ENCODE data around the gene DDX28. TPM values are rescaled to one million over a fixed set of nuclear protein-coding genes. Genes with fewer than 3 reads are reported as not detected.
A peak's percentile ranks its signal among the peaks of the same experiment; 100 is the strongest.

DDX28 gene, protein sequence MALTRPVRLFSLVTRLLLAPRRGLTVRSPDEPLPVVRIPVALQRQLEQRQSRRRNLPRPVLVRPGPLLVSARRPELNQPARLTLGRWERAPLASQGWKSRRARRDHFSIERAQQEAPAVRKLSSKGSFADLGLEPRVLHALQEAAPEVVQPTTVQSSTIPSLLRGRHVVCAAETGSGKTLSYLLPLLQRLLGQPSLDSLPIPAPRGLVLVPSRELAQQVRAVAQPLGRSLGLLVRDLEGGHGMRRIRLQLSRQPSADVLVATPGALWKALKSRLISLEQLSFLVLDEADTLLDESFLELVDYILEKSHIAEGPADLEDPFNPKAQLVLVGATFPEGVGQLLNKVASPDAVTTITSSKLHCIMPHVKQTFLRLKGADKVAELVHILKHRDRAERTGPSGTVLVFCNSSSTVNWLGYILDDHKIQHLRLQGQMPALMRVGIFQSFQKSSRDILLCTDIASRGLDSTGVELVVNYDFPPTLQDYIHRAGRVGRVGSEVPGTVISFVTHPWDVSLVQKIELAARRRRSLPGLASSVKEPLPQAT
- total RNA-seq (2012; rRNA removed) (8.9 and 10.0 TPM in 2 replicates), polyA plus RNA-seq (2012; rRNA removed) (9.0 and 9.2 TPM in 2 replicates), Bru-seq, nascent RNA (percentile 48 among the genes with signal in this experiment), BruChase-seq, experiment 1, labeled RNA remaining after a 6-hour chase (percentile 32 among the genes with signal in this experiment), BruChase-seq, experiment 2, labeled RNA remaining after a 2-hour chase (percentile 37 among the genes with signal in this experiment)
- polyA plus RNA-seq (2012; cell fraction: cytosol; rRNA removed): 7.3 and 7.9 TPM in 2 replicates
- 3.4 and 5.0 TPM in 2 replicates for polyA plus RNA-seq (2012; cell fraction: nucleus; rRNA removed; ENCODE audit: low replicate concordance)
- long read RNA-seq, transcript DDX28-201 (1 exons, 2,169 nt): major isoform, 9 of 9 reads
- long read RNA-seq, partial matches to known transcripts: 0 of 9 reads
- long read RNA-seq, other reads (novel, unspliced or antisense): 0 of 9 reads

DNA sequence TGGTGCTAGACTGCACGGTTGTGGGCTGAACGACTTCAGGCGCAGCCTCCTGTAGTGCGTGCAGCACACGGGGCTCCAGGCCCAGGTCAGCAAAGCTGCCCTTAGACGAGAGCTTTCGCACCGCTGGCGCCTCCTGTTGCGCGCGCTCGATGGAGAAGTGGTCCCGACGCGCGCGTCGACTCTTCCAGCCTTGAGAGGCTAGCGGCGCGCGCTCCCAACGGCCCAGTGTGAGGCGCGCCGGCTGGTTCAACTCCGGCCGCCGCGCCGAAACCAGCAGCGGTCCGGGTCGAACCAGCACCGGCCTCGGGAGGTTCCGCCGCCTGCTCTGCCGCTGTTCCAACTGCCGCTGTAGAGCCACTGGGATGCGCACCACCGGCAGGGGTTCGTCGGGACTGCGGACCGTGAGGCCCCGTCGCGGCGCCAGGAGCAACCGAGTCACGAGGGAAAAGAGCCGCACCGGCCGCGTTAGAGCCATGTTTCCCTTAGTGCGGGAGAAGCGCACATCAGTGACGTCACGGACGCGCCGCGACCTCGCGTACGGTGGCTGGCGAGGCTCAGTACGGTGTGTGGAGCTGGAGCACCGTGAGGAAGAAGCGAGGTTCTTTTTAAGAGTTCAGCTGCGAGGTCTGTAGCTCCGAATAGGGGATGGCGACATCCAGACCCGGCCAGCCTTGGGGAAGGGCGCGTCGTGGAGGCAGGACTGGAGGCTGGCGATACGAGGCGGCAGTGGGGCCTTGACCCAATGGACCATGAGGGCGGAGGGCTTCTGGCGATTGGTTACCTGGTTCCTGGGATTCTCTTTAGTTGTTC is at the start of gene DDX28, which contains the start of gene DUS2:
TSS of gene DDX28 (minus strand) at position 505 of the 810 bp plus-strand sequence. CDS start at position 475, 30 bp downstream.
TSS of gene DUS2 (plus strand) at position 557 of the 810 bp plus-strand sequence. CDS start 14,740 bp downstream, outside the sequence.
- peak within 1 kb of the TSS; percentile 98 for H3K4ac ChIP-seq (ENCODE audit: low read depth, low read length)
- H2BK15ac ChIP-seq (ENCODE audit: low read depth, low read length): peak within 1 kb of the TSS; percentile 60; the same call in 1 of the 3 replicates
- dilution Hi-C loops (cut with HindIII; ENCODE audit: low sequenced_read_pairs, unreplicated experiment) (no loop called here), in situ Hi-C loops (cut with MboI; ENCODE audit: low sequenced_read_pairs) (no loop called here), intact Hi-C loops (cut with micrococcal nuclease) (no loop called here)
- ATAC-seq (ENCODE audit: low read depth) (peak; percentile 97), DNase-seq (peak; percentile 91)
- H4K8ac ChIP-seq (ENCODE audit: low read depth in 2 of 2, low read length in 2 of 2): peak within 1 kb of the TSS; percentile 88 to 98
- peak within 1 kb of the TSS; percentile 83 for H3K27ac ChIP-seq (ENCODE audit: insufficient read depth, low read length)
- H3K27me3 ChIP-seq (ENCODE audit: control insufficient read depth, insufficient read depth, low read length): no peaks in the 10 kb centered on the region
- peak within 1 kb of the TSS; percentile 78; the same call in 1 of the 2 replicates for H2BK120ac ChIP-seq (ENCODE audit: low read depth, low read length)
- H3K56ac ChIP-seq (ENCODE audit: extremely low read depth, insufficient read depth, low read length): peak within 1 kb of the TSS; percentile 94
- H3K4me2 ChIP-seq (ENCODE audit: low read depth, low read length): peak within 1 kb of the TSS; percentile 93
- H2BK5ac ChIP-seq (ENCODE audit: low read depth, low read length, poor library complexity, severe bottlenecking): peak within 1 kb of the TSS; percentile 80
- no TSS peak for BruUV-seq (replicated peaks)
- peak within 1 kb of the TSS; percentile 96 for H4K91ac ChIP-seq (ENCODE audit: insufficient read depth, low read depth, low read length)
- no peak within 1 kb of the TSS for H2BK20ac ChIP-seq (ENCODE audit: low read depth, low read length)
- peak within 1 kb of the TSS; percentile 98 for H4K5ac ChIP-seq (ENCODE audit: low read depth, low read length)
- H2AFZ ChIP-seq (replicated peaks; ENCODE audit: low read length, poor library complexity): peak within 1 kb of the TSS; percentile 100
- H3K9me1 ChIP-seq (ENCODE audit: insufficient read depth, low read length): peaks cover 5% of the 10 kb centered on the region
- H2AK9ac ChIP-seq (replicated peaks; ENCODE audit: low read depth, low read length, poor library complexity): peak within 1 kb of the TSS; percentile 98
- ChIA-PET CTCF (interaction anchor here (1.4 kb wide), 1 partner anchor 18 kb away, joined by 6 read pairs; no protein-coding TSS in a partner anchor), POLR2A (ENCODE audit: unreplicated experiment) (interaction anchor here (0.8 kb wide), 1 partner anchor 19 kb away, joined by 19 read pairs; no protein-coding TSS in a partner anchor)
- WGBS, 2 experiments (ENCODE audit: extremely low coverage in 2 of 2, insufficient read length in 1 of 2): 0% methylated on average over 75 of the region's 84 CpGs; no CpG with 5 or more reads in 1 of the 2 experiments
- peak within 1 kb of the TSS; percentile 58 for H3K18ac ChIP-seq (ENCODE audit: low read depth, low read length)
- H3K23ac ChIP-seq (ENCODE audit: low read depth, low read length): peak within 1 kb of the TSS; percentile 99
- H3K9me3 ChIP-seq (ENCODE audit: control insufficient read depth, insufficient read depth, low read length): no peaks in the 10 kb centered on the region
- H3K79me1 ChIP-seq (ENCODE audit: low read depth in 1 of 2, low read length in 2 of 2): peaks cover 24 to 45% of the 10 kb centered on the region in 2 experiments
- peak within 1 kb of the TSS; percentile 99 for H2AK5ac ChIP-seq (ENCODE audit: low read depth, low read length)
- H3K9ac ChIP-seq (ENCODE audit: low read depth, low read length): peak within 1 kb of the TSS; percentile 92
- H4K20me1 ChIP-seq (ENCODE audit: insufficient read depth, low read length): no peaks in the 10 kb centered on the region
- peak within 1 kb of the TSS; percentile 82 for H3K4me3 ChIP-seq (ENCODE audit: insufficient read depth, low read depth, low read length)
- TF ChIP-seq USF2 (IDR thresholded peaks at IDR 0.05; ENCODE audit: low read depth, low read length): peak; percentile 37; the same call in 1 of the 2 replicates
- peak; percentile 49; the same call in 1 of the 2 replicates for TF ChIP-seq MAZ (IDR thresholded peaks at IDR 0.05; ENCODE audit: borderline replicate concordance, low read depth, low read length)
- no peak for TF ChIP-seq BHLHE40 (IDR thresholded peaks at IDR 0.05; ENCODE audit: low read depth, low read length)
- TF ChIP-seq MXI1 (IDR thresholded peaks at IDR 0.05; ENCODE audit: borderline replicate concordance, low read depth, low read length): peak; percentile 97
- no peak for TF ChIP-seq CHD1 (IDR thresholded peaks at IDR 0.05; ENCODE audit: low read depth, low read length)
- peak; percentile 44; the same call in 1 of the 2 replicates for TF ChIP-seq NFE2L2 (IDR thresholded peaks at IDR 0.05; ENCODE audit: low read depth, low read length)
- TF ChIP-seq POLR2A (IDR thresholded peaks at IDR 0.05; ENCODE audit: low read depth, low read length): peak; percentile 77; the same call in 1 of the 2 replicates
- peaks cover 7% of the 10 kb centered on the region for H3K36me3 ChIP-seq (ENCODE audit: control insufficient read depth, insufficient read depth, low read length)
- peaks cover 7% of the 10 kb centered on the region for H3K4me1 ChIP-seq (ENCODE audit: control insufficient read depth, insufficient read depth, low read length)
- peak within 1 kb of the TSS; percentile 99 for H3K14ac ChIP-seq (replicated peaks; ENCODE audit: low read depth, low read length)
